Esophagus squamous epithelium (tissue), 5 donors: Measurements from ENCODE around the gene C1orf232. TPM values are rescaled to one million over a fixed set of nuclear protein-coding genes. Genes with fewer than 3 reads are reported as not detected.

Experiments
- DNase-seq: peaks from one replicate; lab custom pipeline; 2025; lab: John Stamatoyannopoulos, UW
- H3K27ac ChIP-seq, 4 donors: fragments of 200-600 bp; sonication (generic); one replicate each; pipeline ENCODE4 v1.5.1; 2016 to 2019; ENCODE audit warnings: mild to moderate bottlenecking in 1 of 4
- H3K27me3 ChIP-seq, 4 donors: fragments of 200-600 bp; sonication (generic); 1 replicate in 3 of 4; 2 replicates in 1 of 4; pipeline versions ENCODE4 v1.5.1 to v1.6.0; 2017 to 2021; ENCODE audit warnings: antibody characterized with exemption in 1 of 4
- H3K36me3 ChIP-seq, 3 donors: fragments of 200-600 bp; sonication (generic); one replicate each; pipeline ENCODE4 v1.5.1; 2016 to 2019
- H3K4me1 ChIP-seq, 3 donors: fragments of 200-600 bp; sonication (generic); one replicate each; pipeline ENCODE4 v1.5.1; 2017 to 2019
- H3K4me3 ChIP-seq, 4 donors: fragments of 200-600 bp; sonication (generic); 1 replicate in 3 of 4; 2 replicates in 1 of 4; pipeline ENCODE4 v1.5.1; 2016 to 2019; ENCODE audit warnings: mild to moderate bottlenecking in 2 of 4, moderate library complexity in 1 of 4
- H3K9me3 ChIP-seq, 3 donors: fragments of 200-600 bp; sonication (generic); one replicate each; pipeline ENCODE4 v1.5.1; 2016 to 2019
- CTCF ChIP-seq, 6 experiments: fragments of 450-650 bp in 4 of 6; fragments of 200-600 bp in 2 of 6; sonication (generic) in 2 of 6; IDR thresholded peaks; one replicate each; pipeline ENCODE4 v1.5.1; 2016 to 2019; ENCODE audit warnings: antibody characterized with exemption in 6 of 6, mild to moderate bottlenecking in 4 of 6, moderate library complexity in 4 of 6
- POLR2A ChIP-seq, 4 donors: fragments of 450-650 bp; IDR thresholded peaks; one replicate each; pipeline ENCODE4 v1.6.1; 2017; ENCODE audit warnings: antibody characterized with exemption in 4 of 4, mild to moderate bottlenecking in 4 of 4, moderate library complexity in 3 of 4
- WGBS, 2 donors: methylation state at CpG; one replicate each; pipeline ENCODE4 v1.1.5; 2018; 5-methylcytosine and 5-hydroxymethylcytosine counted together
- intact Hi-C: fragments of 100-400 bp; cut with DNase I; formaldehyde crosslinking; loops from one replicate; pipeline ENCODE4 v1.15.0; 2022
- total RNA-seq, 4 donors: library from RNA; depleted of rRNA; stranded (reverse); fragments of >200 nt; gene quantifications; one replicate each; pipeline ENCODE4 v1.1.0, GENCODE V29; 2016
- donor health status: DM: yes; HTN: yes; CAD: no.

The C1orf232 gene
- total RNA-seq, 4 donors from 2014 or later = not detected

GRCh38 chr1:26154750-26155149, 14.0 kb downstream of the C1orf232 start:
- no peak for DNase-seq
- Histone ChIP-seq H3K9me3 (no peaks in the 10 kb centered on the region), H3K4me3 (peak overlapping the region in 1 of 4 donors; percentile 2), H3K27me3 (peaks cover 0 to 47% (median 0%) of the 10 kb centered on the region in 4 donors), H3K4me1 (peaks cover 6 to 20% (median 8%) of the 10 kb centered on the region in 3 donors), H3K27ac (peak overlapping the region in 3 of 4 donors; percentile 10 to 72 (median 69)), H3K36me3 (no peaks in the 10 kb centered on the region)
- no peak for TF ChIP-seq POLR2A (IDR thresholded peaks at IDR 0.05)
- no peak for TF ChIP-seq CTCF (IDR thresholded peaks at IDR 0.05)
- intact Hi-C loops = loop anchor here (5.0 kb wide), 1 partner anchor 122 kb away; no protein-coding TSS in a partner anchor
- WGBS, 2 donors = 33 to 61% methylated on average over 5 to 9 of the region's 9 CpGs

DNA sequence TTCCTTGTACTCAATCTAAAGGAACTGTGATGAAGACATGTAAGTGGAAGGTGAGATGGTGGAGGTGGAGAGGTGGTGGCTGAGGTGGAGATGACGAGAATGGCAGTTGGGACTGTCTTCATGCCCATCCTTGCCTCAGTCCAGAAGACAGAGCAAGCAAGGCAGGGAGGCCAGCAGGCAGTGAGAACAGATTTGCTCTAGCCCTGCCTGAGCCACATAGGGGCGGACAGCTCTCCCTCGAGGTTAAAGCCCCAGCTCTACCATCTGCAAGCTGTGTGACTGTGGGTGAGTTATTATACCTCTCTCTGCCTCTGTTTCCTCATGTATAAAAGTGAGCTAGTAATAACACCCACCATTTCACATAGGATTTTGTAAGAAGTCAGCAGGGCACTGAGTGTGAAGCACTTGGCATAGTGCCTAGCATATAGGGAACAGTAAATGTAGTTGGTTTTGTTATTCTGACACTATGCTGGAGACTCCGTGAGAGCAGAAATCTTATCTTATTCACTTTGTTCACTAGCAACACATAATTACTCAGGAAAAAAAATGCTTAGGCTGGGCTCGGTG, 14.7 kb downstream of the C1orf232 start:
- intact Hi-C loops = no loop called here
- no peak for DNase-seq
- no peak for TF ChIP-seq POLR2A (IDR thresholded peaks at IDR 0.05)
- 67 to 77% methylated on average over 3 to 5 of the region's 5 CpGs for WGBS, 2 donors
- Histone ChIP-seq H3K9me3 (no peaks in the 10 kb centered on the region), H3K36me3 (no peaks in the 10 kb centered on the region), H3K4me3 (no peak overlapping the region), H3K27ac (no peak overlapping the region), H3K27me3 (peaks cover 0 to 51% (median 0%) of the 10 kb centered on the region in 4 donors), H3K4me1 (peaks cover 6 to 20% (median 8%) of the 10 kb centered on the region in 3 donors)

DNA sequence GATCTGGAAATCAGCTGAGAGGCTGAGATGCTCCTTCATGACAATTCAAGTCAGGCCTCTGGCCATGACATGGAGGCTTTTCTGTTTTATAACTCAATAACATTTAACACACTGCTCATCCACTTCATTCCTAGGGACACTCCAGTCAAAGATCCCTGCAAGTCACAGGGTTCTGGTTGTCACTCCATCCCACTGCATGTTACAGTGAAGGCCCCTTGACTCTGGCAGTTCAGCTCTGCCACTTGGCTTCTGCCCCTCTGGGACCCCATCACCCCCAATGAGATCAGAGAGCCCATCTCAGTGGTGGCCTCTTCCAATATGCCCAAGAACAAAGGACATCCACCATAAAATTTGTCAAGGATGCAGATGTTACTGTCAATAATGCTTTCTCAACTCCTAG, 19.9 kb downstream of the C1orf232 start:
- Histone ChIP-seq H3K4me1 (peaks cover 0 to 8% (median 6%) of the 10 kb centered on the region in 3 donors), H3K27ac (no peak overlapping the region), H3K36me3 (no peaks in the 10 kb centered on the region), H3K4me3 (no peak overlapping the region), H3K27me3 (peaks cover 0 to 12% (median 0%) of the 10 kb centered on the region in 4 donors), H3K9me3 (no peaks in the 10 kb centered on the region)
- TF ChIP-seq CTCF (IDR thresholded peaks at IDR 0.05) = no peak
- TF ChIP-seq POLR2A (IDR thresholded peaks at IDR 0.05) = no peak
- intact Hi-C loops = no loop called here
- no peak for DNase-seq

- no peak overlapping the region for H3K27ac ChIP-seq
- no peaks in the 10 kb centered on the region for H3K36me3 ChIP-seq
- TF ChIP-seq POLR2A (IDR thresholded peaks at IDR 0.05) (no peak), CTCF (IDR thresholded peaks at IDR 0.05) (no peak)
- intact Hi-C loops = loop anchor here (2.0 kb wide), 1 partner anchor 41 kb away; no protein-coding TSS in a partner anchor
- no peaks in the 10 kb centered on the region for H3K9me3 ChIP-seq
- no peak overlapping the region for H3K4me3 ChIP-seq
- 35 to 43% methylated on average over 5 to 6 of the region's 6 CpGs for WGBS, 2 donors
- peaks cover 0 to 14% (median 6%) of the 10 kb centered on the region in 3 donors for H3K4me1 ChIP-seq
- H3K27me3 ChIP-seq = peaks cover 0 to 12% (median 0%) of the 10 kb centered on the region in 4 donors
- no peak for DNase-seq
These were observed 22.8 kb downstream of the C1orf232 start for GRCh38 chr1:26145960-26146294.

DNA sequence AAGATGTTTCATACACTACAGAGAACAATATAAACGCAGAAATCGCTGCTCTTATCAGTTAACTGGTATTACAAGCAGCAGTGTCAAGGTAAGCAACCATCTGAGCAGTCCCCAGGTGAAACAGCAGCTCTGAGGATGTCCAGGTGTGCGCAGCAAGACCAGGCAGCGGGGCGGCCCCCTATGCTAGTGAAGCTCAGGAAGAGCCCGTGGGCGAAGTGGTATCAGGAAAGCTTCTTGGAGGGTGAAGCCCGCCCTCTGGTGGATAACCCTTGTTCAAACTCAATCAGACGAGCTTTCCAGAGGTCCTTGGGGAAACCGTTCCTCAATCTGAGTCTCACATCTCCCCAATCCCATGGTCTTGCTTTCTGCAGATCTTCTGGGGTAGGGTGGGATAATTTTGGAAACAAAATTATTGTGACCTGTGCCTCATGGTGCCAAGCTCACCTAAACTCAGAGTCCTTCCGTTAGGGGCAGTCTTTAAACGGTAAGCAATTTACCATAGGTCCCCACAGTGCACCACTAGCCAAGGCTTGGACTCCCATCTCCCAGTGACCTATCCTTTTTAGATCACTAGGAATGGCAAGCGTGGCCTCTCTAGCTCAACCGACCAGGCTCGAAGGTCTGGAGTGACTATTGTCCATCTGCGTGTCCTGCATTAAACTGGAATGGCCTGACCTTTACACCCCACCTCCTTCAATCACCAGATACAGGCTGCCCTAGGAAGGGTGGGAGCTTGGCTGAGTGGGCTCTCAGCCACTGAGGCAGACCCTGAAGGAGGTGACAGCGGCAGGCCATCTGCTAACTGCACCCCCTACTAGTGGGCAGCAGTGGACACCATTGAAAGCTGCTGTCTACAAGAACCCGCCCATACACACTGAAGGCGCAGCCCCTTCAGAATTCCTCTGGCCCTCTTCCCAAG, 23.5 kb downstream of the C1orf232 start:
- no peak for DNase-seq
- H3K36me3 ChIP-seq = no peaks in the 10 kb centered on the region
- intact Hi-C loops = loop anchor here (2.0 kb wide), 1 partner anchor 40 kb away; no protein-coding TSS in a partner anchor
- H3K9me3 ChIP-seq = no peaks in the 10 kb centered on the region
- WGBS, 2 donors = 15 to 25% methylated on average over 11 to 13 of the region's 19 CpGs
- H3K4me1 ChIP-seq = peaks cover 0 to 14% (median 6%) of the 10 kb centered on the region in 3 donors
- no peak overlapping the region for H3K4me3 ChIP-seq
- TF ChIP-seq CTCF (IDR thresholded peaks at IDR 0.05) (peak; percentile 73 to 90 (median 83)), POLR2A (IDR thresholded peaks at IDR 0.05) (no peak)
- H3K27ac ChIP-seq = no peak overlapping the region
- peaks cover 0 to 12% (median 0%) of the 10 kb centered on the region in 4 donors for H3K27me3 ChIP-seq
